AG10803 (cell line): ENCODE data around the gene RHEB.

Experiments
- DNase-seq: peaks from one replicate; pipeline ENCODE4 v3.0.0; 2010; ENCODE audit warnings: low read depth
- H3K4me3 ChIP-seq: 2 replicates; pipeline ENCODE4 v1.5.1; 2011; ENCODE audit warnings: mild to moderate bottlenecking, low read length, control low read depth
- CTCF ChIP-seq: conservative IDR thresholded peaks from 2 replicates; pipeline ENCODE4 v1.5.1; 2011; ENCODE audit warnings: mild to moderate bottlenecking, low read length, control low read depth, inconsistent platforms

The RHEB gene

GRCh38 chr7:151507806-151508205 lies 11.9 kb downstream of the RHEB start:
- TF ChIP-seq CTCF: no peak
- DNase-seq: no peak
- no peak overlapping the region for H3K4me3 ChIP-seq

GRCh38 chr7:151506901-151507382 lies 12.8 kb downstream of the RHEB start:
- no peak for TF ChIP-seq CTCF
- DNase-seq: peak; percentile 9
- H3K4me3 ChIP-seq: no peak overlapping the region

GRCh38 chr7:151505836-151506468 lies 13.7 kb downstream of the RHEB start:
- TF ChIP-seq CTCF: no peak
- H3K4me3 ChIP-seq: no peak overlapping the region
- DNase-seq: no peak

- no peak for DNase-seq
- TF ChIP-seq CTCF: no peak
- H3K4me3 ChIP-seq: no peak overlapping the region
Observed at GRCh38 chr7:151505433-151505832, 14.3 kb downstream of the RHEB start.

- DNase-seq: no peak
- no peak for TF ChIP-seq CTCF
- no peak overlapping the region for H3K4me3 ChIP-seq
Observed at GRCh38 chr7:151504715-151505326, 14.9 kb downstream of the RHEB start.

- no peak overlapping the region for H3K4me3 ChIP-seq
- DNase-seq: peak; percentile 96
- no peak for TF ChIP-seq CTCF
Observed at GRCh38 chr7:151503902-151504714, 15.6 kb downstream of the RHEB start.

- no peak for DNase-seq
- no peak for TF ChIP-seq CTCF
Observed at GRCh38 chr7:151501676-151502075, 18.0 kb downstream of the RHEB start.

More at GRCh38 chr7:151501676-151502075, 18.0 kb downstream of the RHEB start:
- H3K4me3 ChIP-seq: no peak overlapping the region
